PC-3 (cell line): Measurements from ENCODE around the gene BAIAP2L2. TPM values are rescaled to one million over a fixed set of nuclear protein-coding genes. Genes with fewer than 3 reads are reported as not detected.

Source experiments
- ATAC-seq: fragments of 200-7000 bp; cut with Tn5 transposase; 2 replicates; pipeline ENCODE4 v1.9.1; 2020; ENCODE audit warnings: mild to moderate bottlenecking, moderate library complexity
- BruUV-seq: library from RNA; stranded (reverse); fragments of 400-500 nt; replicated peaks from 2 replicates; lab custom pipeline; 2021; lab: Mats Ljungman, UMichigan
- CTCF ChIA-PET: fragments of 300-600 bp; sonication (Branson Sonifier 250); formaldehyde crosslinking; loops from one replicate; lab custom pipeline; 2022; ENCODE audit warnings: antibody characterized with exemption; lab: Charles Lee
- POLR2A ChIA-PET: fragments of 300-600 bp; sonication (Branson Sonifier 250); formaldehyde crosslinking; loops from one replicate; lab custom pipeline; 2022; ENCODE audit warnings: antibody characterized with exemption; ENCODE audit not compliant: unreplicated experiment; lab: Charles Lee
- DNase-seq: peaks from one replicate; pipeline ENCODE4 v3.0.0-alpha.2; 2015
- H2AFZ ChIP-seq: fragments of 300-600 bp; sonication (generic); 2 replicates; pipeline ENCODE4 v1.6.0; 2016; ENCODE audit warnings: antibody characterized with exemption, low read length
- H3F3A ChIP-seq: fragments of 300-600 bp; sonication (generic); one replicate; pipeline ENCODE4 v1.6.0; 2017; ENCODE audit warnings: antibody characterized with exemption, low read length, control low read depth, mild to moderate bottlenecking; ENCODE audit not compliant: unreplicated experiment
- H3K27ac ChIP-seq: fragments of 300-600 bp; sonication (generic); 2 replicates; pipeline ENCODE4 v1.5.1; 2016; ENCODE audit warnings: mild to moderate bottlenecking, low read length
- H3K27me3 ChIP-seq: fragments of 300-600 bp; sonication (generic); 2 replicates; pipeline ENCODE4 v1.6.1; 2016; ENCODE audit warnings: low read length, mixed read lengths
- H3K36me3 ChIP-seq: fragments of 300-600 bp; sonication (generic); 2 replicates; pipeline ENCODE4 v1.6.1; 2016; ENCODE audit warnings: low read depth, mixed run types, low read length, mixed read lengths
- H3K4me1 ChIP-seq: fragments of 300-600 bp; sonication (generic); 2 replicates; pipeline ENCODE4 v1.5.1; 2016; ENCODE audit warnings: low read length; ENCODE audit not compliant: insufficient read depth
- H3K4me2 ChIP-seq: fragments of 300-600 bp; sonication (generic); 2 replicates; pipeline ENCODE4 v1.6.0; 2016; ENCODE audit warnings: low read length
- H3K4me3 ChIP-seq: fragments of 300-600 bp; sonication (generic); 2 replicates; pipeline ENCODE4 v1.5.1; 2016; ENCODE audit warnings: mild to moderate bottlenecking, low read length, mixed read lengths
- H3K79me2 ChIP-seq: fragments of 300-600 bp; sonication (generic); 2 replicates; pipeline ENCODE4 v1.6.1; 2017; ENCODE audit warnings: low read length, mixed read lengths
- H3K9ac ChIP-seq: fragments of 300-600 bp; sonication (generic); 2 replicates; pipeline ENCODE4 v1.6.0; 2016; ENCODE audit warnings: mild to moderate bottlenecking, low read length
- H3K9me2 ChIP-seq: fragments of 300-600 bp; sonication (generic); replicated peaks from 2 replicates; pipeline ENCODE4 v1.6.1; 2016; ENCODE audit warnings: mixed run types, low read length, mixed read lengths
- H3K9me3 ChIP-seq: fragments of 300-600 bp; sonication (generic); 2 replicates; pipeline ENCODE4 v1.6.1; 2016; ENCODE audit warnings: low read length, mixed read lengths
- H4K20me1 ChIP-seq: fragments of 300-600 bp; sonication (generic); 2 replicates; pipeline ENCODE4 v1.6.1; 2016; ENCODE audit warnings: low read length, mixed read lengths
- CTCF ChIP-seq: fragments of 300-600 bp; sonication (generic); conservative IDR thresholded peaks from 2 replicates; pipeline ENCODE4 v1.5.1; 2017; ENCODE audit warnings: antibody characterized with exemption, low read depth, mild to moderate bottlenecking, low read length
- EZH2 ChIP-seq: fragments of 300-600 bp; sonication (generic); IDR thresholded peaks from one replicate; pipeline ENCODE4 v1.6.1; 2017; ENCODE audit warnings: antibody characterized with exemption, mild to moderate bottlenecking, low read length; ENCODE audit not compliant: unreplicated experiment
- EZH2phosphoT487 ChIP-seq: fragments of 300-600 bp; sonication (generic); IDR thresholded peaks from 2 replicates; pipeline ENCODE4 v1.6.1; 2018; ENCODE audit warnings: mild to moderate bottlenecking, antibody characterized with exemption, low read length, borderline replicate concordance
- intact Hi-C: fragments of 100-400 bp; cut with micrococcal nuclease; formaldehyde crosslinking; loops from 2 replicates; pipeline ENCODE4 v1.9.0; 2023
- total RNA-seq: library from RNA; depleted of rRNA; stranded (reverse); fragments of >200 nt; gene quantifications from 2 replicates; pipeline ENCODE4 v1.2.3, GENCODE V29; 2014

BAIAP2L2 gene
- total RNA-seq, 1 experiment from 2014 or later, result 0.80 TPM

- no peaks in the 10 kb centered on the region for H4K20me1 ChIP-seq
- no peak overlapping the region for H3K9ac ChIP-seq
- no peaks in the 10 kb centered on the region for H3K27me3 ChIP-seq
- no peak overlapping the region for H3K27ac ChIP-seq
- TF ChIP-seq EZH2phosphoT487 (no peak), CTCF (no peak), EZH2 (no peak)
- no TSS peak for BruUV-seq
- ChIA-PET CTCF (no interaction called here), POLR2A (no interaction called here)
- no peaks in the 10 kb centered on the region for H3K4me1 ChIP-seq
- no peaks in the 10 kb centered on the region for H3K79me2 ChIP-seq
- DNase-seq (peak; percentile 22), ATAC-seq (peak; percentile 43; the same call in 1 of the 2 replicates)
- no peaks in the 10 kb centered on the region for H3F3A ChIP-seq
- H3K9me3 ChIP-seq, result no peaks in the 10 kb centered on the region
- H3K36me3 ChIP-seq, result no peaks in the 10 kb centered on the region
- intact Hi-C loops, result no loop called here
- no peak overlapping the region for H2AFZ ChIP-seq
- no peak overlapping the region for H3K4me2 ChIP-seq
- H3K9me2 ChIP-seq, result no peaks in the 10 kb centered on the region
- no peak overlapping the region for H3K4me3 ChIP-seq
Observed at GRCh38 chr22:38086001-38086845, 24.3 kb downstream of the BAIAP2L2 start.

- no peak overlapping the region for H3K4me3 ChIP-seq
- no peak overlapping the region for H2AFZ ChIP-seq
- no peaks in the 10 kb centered on the region for H3K79me2 ChIP-seq
- H4K20me1 ChIP-seq, result no peaks in the 10 kb centered on the region
- no peaks in the 10 kb centered on the region for H3K27me3 ChIP-seq
- BruUV-seq, result no TSS peak
- no peaks in the 10 kb centered on the region for H3F3A ChIP-seq
- intact Hi-C loops, result no loop called here
- H3K27ac ChIP-seq, result no peak overlapping the region
- H3K9me3 ChIP-seq, result no peaks in the 10 kb centered on the region
- H3K36me3 ChIP-seq, result no peaks in the 10 kb centered on the region
- ChIA-PET POLR2A (no interaction called here), CTCF (no interaction called here)
- H3K4me2 ChIP-seq, result no peak overlapping the region
- TF ChIP-seq CTCF (no peak), EZH2 (no peak), EZH2phosphoT487 (no peak)
- H3K9me2 ChIP-seq, result no peaks in the 10 kb centered on the region
- DNase-seq (no peak), ATAC-seq (no peak)
- no peak overlapping the region for H3K9ac ChIP-seq
- H3K4me1 ChIP-seq, result no peaks in the 10 kb centered on the region
Observed at GRCh38 chr22:38085501-38085900, 25.0 kb downstream of the BAIAP2L2 start.

GRCh38 chr22:38085056-38085455 is 25.4 kb downstream of the BAIAP2L2 start:
- H3K4me3 ChIP-seq, result no peak overlapping the region
- no peaks in the 10 kb centered on the region for H3K4me1 ChIP-seq
- H3K9me2 ChIP-seq, result no peaks in the 10 kb centered on the region
- H4K20me1 ChIP-seq, result no peaks in the 10 kb centered on the region
- ChIA-PET POLR2A (no interaction called here), CTCF (no interaction called here)
- no peaks in the 10 kb centered on the region for H3K79me2 ChIP-seq
- no peaks in the 10 kb centered on the region for H3K27me3 ChIP-seq
- no peaks in the 10 kb centered on the region for H3K36me3 ChIP-seq
- H3K9me3 ChIP-seq, result no peaks in the 10 kb centered on the region
- H3K9ac ChIP-seq, result no peak overlapping the region
- DNase-seq (no peak), ATAC-seq (no peak)
- H3K27ac ChIP-seq, result no peak overlapping the region
- no peak overlapping the region for H2AFZ ChIP-seq
- TF ChIP-seq EZH2, result no peak
- no peak for TF ChIP-seq EZH2phosphoT487
- TF ChIP-seq CTCF, result no peak
- H3K4me2 ChIP-seq, result no peak overlapping the region
- no peaks in the 10 kb centered on the region for H3F3A ChIP-seq
- BruUV-seq, result no TSS peak
- intact Hi-C loops, result no loop called here
